ENCODE measurements around the gene JAZF1. TPM values are rescaled to one million over a fixed set of nuclear protein-coding genes. Genes with fewer than 3 reads are reported as not detected.
A peak's percentile ranks its signal among the peaks of the same experiment; 100 is the strongest.

JAZF1 gene
- total RNA-seq, 4 donors from 2014 or later: 4.7 to 8.1 (median 5.7) TPM

GRCh38 chr7:28088901-28089714, 91.5 kb downstream of the JAZF1 start:
- DNase-seq (ENCODE audit: low spot score in 2 of 2): no peak
- 91 to 93% methylated on average over 6 of the region's 6 CpGs for WGBS, 2 donors
- H3K4me3 ChIP-seq (ENCODE audit: low read depth, poor library complexity, severe bottlenecking): no peak overlapping the region
- intact Hi-C loops (cut with DNase I; ENCODE audit: low total_unique reads): no loop called here
- TF ChIP-seq POLR2A (IDR thresholded peaks at IDR 0.05) (no peak), CTCF (IDR thresholded peaks at IDR 0.05) (no peak)

- no peak for DNase-seq (ENCODE audit: low spot score in 2 of 2)
- 73 to 74% methylated on average over 4 of the region's 4 CpGs for WGBS, 2 donors
- no peak overlapping the region for H3K4me3 ChIP-seq (ENCODE audit: low read depth, poor library complexity, severe bottlenecking)
- no peak for TF ChIP-seq POLR2A (IDR thresholded peaks at IDR 0.05)
- TF ChIP-seq CTCF (IDR thresholded peaks at IDR 0.05): no peak
- intact Hi-C loops (cut with DNase I; ENCODE audit: low total_unique reads): no loop called here
These were observed 92.6 kb downstream of the JAZF1 start for GRCh38 chr7:28088032-28088431.

- intact Hi-C loops (cut with DNase I; ENCODE audit: low total_unique reads): no loop called here
- WGBS, 2 donors: 72 to 78% methylated on average over 2 of the region's 2 CpGs
- no peak for DNase-seq (ENCODE audit: low spot score in 2 of 2)
- H3K4me3 ChIP-seq (ENCODE audit: low read depth, poor library complexity, severe bottlenecking): no peak overlapping the region
- TF ChIP-seq CTCF (IDR thresholded peaks at IDR 0.05): no peak
- no peak for TF ChIP-seq POLR2A (IDR thresholded peaks at IDR 0.05)
These were observed 94.4 kb downstream of the JAZF1 start for GRCh38 chr7:28086198-28086597.

- intact Hi-C loops (cut with DNase I; ENCODE audit: low total_unique reads): no loop called here
- DNase-seq (ENCODE audit: low spot score in 2 of 2): no peak
- WGBS, 2 donors: 76 to 80% methylated on average over 6 of the region's 6 CpGs
- H3K4me3 ChIP-seq (ENCODE audit: low read depth, poor library complexity, severe bottlenecking): no peak overlapping the region
- TF ChIP-seq CTCF (IDR thresholded peaks at IDR 0.05) (no peak), POLR2A (IDR thresholded peaks at IDR 0.05) (no peak)
These were observed 96.3 kb downstream of the JAZF1 start for GRCh38 chr7:28083998-28084985.

- intact Hi-C loops (cut with DNase I; ENCODE audit: low total_unique reads): no loop called here
- H3K4me3 ChIP-seq (ENCODE audit: low read depth, poor library complexity, severe bottlenecking): no peak overlapping the region
- TF ChIP-seq POLR2A (IDR thresholded peaks at IDR 0.05) (no peak), CTCF (IDR thresholded peaks at IDR 0.05) (no peak)
- DNase-seq (ENCODE audit: low spot score in 2 of 2): peak in 1 of 2 donors; percentile 59
- WGBS, 2 donors: 82 to 86% methylated on average over 8 of the region's 8 CpGs
These were observed 97.2 kb downstream of the JAZF1 start for GRCh38 chr7:28083164-28083997.
